ENCODE data around the gene FBXW10B.

GRCh38 chr17:15652960-15653359 lies 33.5 kb upstream of the FBXW10B start:
- TF ChIP-seq CTCF (IDR thresholded peaks at IDR 0.05) = no peak
- no peak for TF ChIP-seq EP300 (IDR thresholded peaks at IDR 0.05)
- no peak for TF ChIP-seq POLR2A (IDR thresholded peaks at IDR 0.05)

Data from ovary (tissue), 3 donors.